ENCODE measurements around the gene DYRK3.
A peak's percentile ranks its signal among the peaks of the same experiment; 100 is the strongest.

DYRK3 gene

GRCh38 chr1:206635080-206635977, at the start of gene DYRK3:
Gene DYRK3 (plus strand): TSS chr1:206635536. CDS start chr1:206635704, 168 bp downstream.
- no peak for DNase-seq (ENCODE audit: low read depth, low spot score)
- peak within 1 kb of the TSS; percentile 87 for H3K27ac ChIP-seq

- peak; percentile 54 for DNase-seq (ENCODE audit: low read depth, low spot score)
- peak overlapping the region; percentile 65 for H3K27ac ChIP-seq
Observed at GRCh38 chr1:206586501-206587445, 48.6 kb upstream of the DYRK3 start.

- DNase-seq (ENCODE audit: low read depth, low spot score) = no peak
- peak overlapping the region; percentile 65 for H3K27ac ChIP-seq
Observed at GRCh38 chr1:206587904-206588303, 47.4 kb upstream of the DYRK3 start.

- peak overlapping the region; percentile 65 for H3K27ac ChIP-seq
- DNase-seq (ENCODE audit: low read depth, low spot score) = no peak
Observed at GRCh38 chr1:206588492-206588891, 46.8 kb upstream of the DYRK3 start.

- no peak for DNase-seq (ENCODE audit: low read depth, low spot score)
- H3K27ac ChIP-seq = peak overlapping the region; percentile 65
Observed at GRCh38 chr1:206589206-206589605, 46.1 kb upstream of the DYRK3 start.

GRCh38 chr1:206590025-206590758, 45.1 kb upstream of the DYRK3 start:
- H3K27ac ChIP-seq = peak overlapping the region; percentile 65
- DNase-seq (ENCODE audit: low read depth, low spot score) = peak; percentile 87

- peak overlapping the region; percentile 65 for H3K27ac ChIP-seq
- no peak for DNase-seq (ENCODE audit: low read depth, low spot score)
Observed at GRCh38 chr1:206591226-206591625, 44.1 kb upstream of the DYRK3 start.

GRCh38 chr1:206591696-206592095, 43.6 kb upstream of the DYRK3 start:
- no peak for DNase-seq (ENCODE audit: low read depth, low spot score)
- H3K27ac ChIP-seq = no peak overlapping the region

- no peak for DNase-seq (ENCODE audit: low read depth, low spot score)
- no peak overlapping the region for H3K27ac ChIP-seq
Observed at GRCh38 chr1:206593351-206593925, 41.9 kb upstream of the DYRK3 start.

GRCh38 chr1:206595581-206596318, 39.6 kb upstream of the DYRK3 start:
- no peak overlapping the region for H3K27ac ChIP-seq
- DNase-seq (ENCODE audit: low read depth, low spot score) = no peak

GRCh38 chr1:206596319-206596666, 39.0 kb upstream of the DYRK3 start:
- H3K27ac ChIP-seq = no peak overlapping the region
- DNase-seq (ENCODE audit: low read depth, low spot score) = no peak

GRCh38 chr1:206600527-206600926, 34.8 kb upstream of the DYRK3 start:
- no peak for DNase-seq (ENCODE audit: low read depth, low spot score)
- no peak overlapping the region for H3K27ac ChIP-seq

- no peak overlapping the region for H3K27ac ChIP-seq
- no peak for DNase-seq (ENCODE audit: low read depth, low spot score)
Observed at GRCh38 chr1:206604861-206605260, 30.5 kb upstream of the DYRK3 start.

GRCh38 chr1:206606867-206607266, 28.5 kb upstream of the DYRK3 start:
- no peak for DNase-seq (ENCODE audit: low read depth, low spot score)
- no peak overlapping the region for H3K27ac ChIP-seq

- H3K27ac ChIP-seq = no peak overlapping the region
- DNase-seq (ENCODE audit: low read depth, low spot score) = no peak
Observed at GRCh38 chr1:206608108-206608698, 27.1 kb upstream of the DYRK3 start.

- no peak for DNase-seq (ENCODE audit: low read depth, low spot score)
- H3K27ac ChIP-seq = no peak overlapping the region
Observed at GRCh38 chr1:206609229-206609991, 25.9 kb upstream of the DYRK3 start.

- H3K27ac ChIP-seq = peak within 1 kb of the TSS; percentile 71
- DNase-seq (ENCODE audit: low read depth, low spot score) = no peak
Observed at GRCh38 chr1:206612129-206612876, 23.0 kb upstream of the DYRK3 start, which contains the start of gene EIF2D. Gene EIF2D (minus strand): TSS chr1:206612465. CDS start chr1:206612342, 123 bp downstream.

Data from epithelial cell of prostate (primary cell).